Activated T-cell treated with anti-CD3 and anti-CD28 coated beads, Interleukin-2, amount 50 U/mL, for 4 hours (primary cell): Measurements from ENCODE around the gene ITPKB. TPM values are rescaled to one million over a fixed set of nuclear protein-coding genes. Genes with fewer than 3 reads are reported as not detected.

Source experiments
- ATAC-seq, 2 donors: fragments of 200-7000 bp; cut with Tn5 transposase; one replicate each; pipeline ENCODE4 v1.10.0; 2021
- DNase-seq: peaks from one replicate; pipeline ENCODE4 v3.0.0-alpha.2; 2020
- H3K27me3 Mint-ChIP-seq: one replicate; pipeline ENCODE4 v1.8.0; 2021; ENCODE audit warnings: low read depth, mixed read lengths
- H3K36me3 Mint-ChIP-seq: one replicate; pipeline ENCODE4 v1.8.0; 2022; ENCODE audit warnings: mixed read lengths; ENCODE audit not compliant: insufficient read depth
- H3K4me1 Mint-ChIP-seq: one replicate; pipeline ENCODE4 v1.8.0; 2021; ENCODE audit warnings: low read depth, mixed read lengths
- H3K4me3 Mint-ChIP-seq: one replicate; pipeline ENCODE4 v1.8.0; 2021; ENCODE audit warnings: mild to moderate bottlenecking, moderate library complexity, mixed read lengths
- H3K9me3 Mint-ChIP-seq: one replicate; pipeline ENCODE4 v1.8.0; 2021; ENCODE audit warnings: mixed read lengths
- total RNA-seq, 3 donors: library from RNA; stranded (reverse); gene quantifications; one replicate each; pipeline ENCODE4 v1.2.1, GENCODE V29; 2021

The ITPKB gene
- total RNA-seq, 3 donors from 2014 or later, result 26.2 to 28.3 (median 27.7) TPM

- Mint-ChIP-seq H3K36me3 (peaks cover 30% of the 10 kb centered on the region), H3K4me3 (peak overlapping the region; percentile 58), H3K27me3 (no peaks in the 10 kb centered on the region), H3K9me3 (peaks cover 5% of the 10 kb centered on the region), H3K4me1 (peaks cover 94% of the 10 kb centered on the region)
- DNase-seq (peak; percentile 34), ATAC-seq (peak; percentile 55)
Measured at GRCh38 chr1:226711976-226712741, 26.9 kb downstream of the ITPKB start.

- Mint-ChIP-seq H3K4me3 (peak overlapping the region; percentile 33), H3K9me3 (peaks cover 5% of the 10 kb centered on the region), H3K4me1 (peaks cover 90% of the 10 kb centered on the region), H3K27me3 (no peaks in the 10 kb centered on the region), H3K36me3 (peaks cover 35% of the 10 kb centered on the region)
- DNase-seq (no peak), ATAC-seq (no peak)
Measured at GRCh38 chr1:226710501-226710900, 28.6 kb downstream of the ITPKB start.

- peak overlapping the region; percentile 65 for H3K4me3 Mint-ChIP-seq
- peaks cover 5% of the 10 kb centered on the region for H3K9me3 Mint-ChIP-seq
Measured at GRCh38 chr1:226709953-226710352, 29.1 kb downstream of the ITPKB start.

GRCh38 chr1:226708967-226709396 lies 30.1 kb downstream of the ITPKB start:
- DNase-seq (no peak), ATAC-seq (peak; percentile 5)
- peaks cover 88% of the 10 kb centered on the region for H3K4me1 Mint-ChIP-seq
- H3K27me3 Mint-ChIP-seq, result no peaks in the 10 kb centered on the region
- no peak overlapping the region for H3K4me3 Mint-ChIP-seq
- peaks cover 28% of the 10 kb centered on the region for H3K36me3 Mint-ChIP-seq
- H3K9me3 Mint-ChIP-seq, result no peaks in the 10 kb centered on the region

More at GRCh38 chr1:226709953-226710352, 29.1 kb downstream of the ITPKB start:
- no peak for DNase-seq
- Mint-ChIP-seq H3K36me3 (peaks cover 34% of the 10 kb centered on the region), H3K27me3 (no peaks in the 10 kb centered on the region), H3K4me1 (peaks cover 88% of the 10 kb centered on the region)
- ATAC-seq, result no peak

GRCh38 chr1:226708342-226708780 lies 30.7 kb downstream of the ITPKB start:
- no peaks in the 10 kb centered on the region for H3K9me3 Mint-ChIP-seq
- peaks cover 26% of the 10 kb centered on the region for H3K36me3 Mint-ChIP-seq

DNA sequence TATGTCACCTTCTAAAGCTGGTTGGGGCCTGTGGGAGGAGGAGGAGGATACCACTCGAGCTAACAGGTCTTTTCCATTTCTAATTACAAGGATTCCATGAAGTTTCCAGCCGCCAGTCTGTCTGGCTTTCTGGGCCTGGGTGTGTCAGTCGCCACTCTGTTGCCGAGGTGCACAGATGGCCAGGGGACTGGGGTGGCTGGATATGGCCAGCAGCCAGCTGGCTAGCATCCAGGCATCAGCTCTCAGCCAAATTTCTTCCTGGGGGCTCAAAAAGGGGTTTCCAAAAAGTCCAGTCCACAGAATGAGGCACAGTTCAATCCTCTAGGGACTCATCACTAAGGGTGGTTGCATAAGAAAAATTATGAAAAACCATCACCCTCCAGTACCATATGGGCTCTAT lies 32.4 kb downstream of the ITPKB start:
- Mint-ChIP-seq H3K9me3 (no peaks in the 10 kb centered on the region), H3K36me3 (peaks cover 27% of the 10 kb centered on the region), H3K4me3 (no peak overlapping the region), H3K27me3 (no peaks in the 10 kb centered on the region), H3K4me1 (peaks cover 84% of the 10 kb centered on the region)
- ATAC-seq (no peak), DNase-seq (no peak)

More at GRCh38 chr1:226708342-226708780, 30.7 kb downstream of the ITPKB start:
- DNase-seq, result no peak
- H3K4me1 Mint-ChIP-seq, result peaks cover 87% of the 10 kb centered on the region
- no peaks in the 10 kb centered on the region for H3K27me3 Mint-ChIP-seq
- ATAC-seq, result peak; percentile 77 to 78
- H3K4me3 Mint-ChIP-seq, result peak overlapping the region; percentile 59

DNA sequence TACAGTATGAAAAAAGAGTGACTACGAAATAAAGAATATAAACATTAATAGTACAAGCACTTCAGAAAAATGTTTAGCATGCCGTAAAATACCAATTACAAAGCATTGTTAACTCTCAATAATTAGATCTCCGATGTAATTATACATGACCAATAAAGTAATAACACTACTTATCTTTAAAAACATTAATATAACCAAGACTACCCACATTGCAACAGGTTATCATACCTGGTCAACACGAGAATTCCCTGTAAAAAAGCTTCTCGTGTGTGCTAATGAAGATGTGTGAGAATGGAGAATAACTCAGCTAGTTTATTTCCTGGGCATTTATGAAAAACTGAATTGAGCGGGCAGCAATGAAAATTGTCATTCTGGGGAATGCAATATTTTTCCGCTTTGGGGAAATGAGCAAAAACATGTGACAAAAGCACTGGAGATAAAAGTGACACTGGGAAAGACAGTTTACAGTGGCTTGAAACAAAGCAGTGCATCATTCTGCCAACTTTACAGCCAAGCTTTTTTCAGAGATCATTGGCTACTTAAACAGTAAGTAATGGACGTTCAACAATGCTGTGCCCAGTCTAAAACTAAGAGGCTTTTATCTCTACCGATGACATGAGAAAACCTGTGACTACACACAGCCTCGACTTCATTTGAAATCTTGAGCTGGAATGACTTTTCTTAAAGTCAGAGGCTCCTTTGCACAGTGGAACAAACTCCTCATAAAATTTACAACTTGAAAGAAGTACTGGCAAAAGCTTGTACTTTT lies 34.7 kb downstream of the ITPKB start:
- ATAC-seq, result no peak

DNA sequence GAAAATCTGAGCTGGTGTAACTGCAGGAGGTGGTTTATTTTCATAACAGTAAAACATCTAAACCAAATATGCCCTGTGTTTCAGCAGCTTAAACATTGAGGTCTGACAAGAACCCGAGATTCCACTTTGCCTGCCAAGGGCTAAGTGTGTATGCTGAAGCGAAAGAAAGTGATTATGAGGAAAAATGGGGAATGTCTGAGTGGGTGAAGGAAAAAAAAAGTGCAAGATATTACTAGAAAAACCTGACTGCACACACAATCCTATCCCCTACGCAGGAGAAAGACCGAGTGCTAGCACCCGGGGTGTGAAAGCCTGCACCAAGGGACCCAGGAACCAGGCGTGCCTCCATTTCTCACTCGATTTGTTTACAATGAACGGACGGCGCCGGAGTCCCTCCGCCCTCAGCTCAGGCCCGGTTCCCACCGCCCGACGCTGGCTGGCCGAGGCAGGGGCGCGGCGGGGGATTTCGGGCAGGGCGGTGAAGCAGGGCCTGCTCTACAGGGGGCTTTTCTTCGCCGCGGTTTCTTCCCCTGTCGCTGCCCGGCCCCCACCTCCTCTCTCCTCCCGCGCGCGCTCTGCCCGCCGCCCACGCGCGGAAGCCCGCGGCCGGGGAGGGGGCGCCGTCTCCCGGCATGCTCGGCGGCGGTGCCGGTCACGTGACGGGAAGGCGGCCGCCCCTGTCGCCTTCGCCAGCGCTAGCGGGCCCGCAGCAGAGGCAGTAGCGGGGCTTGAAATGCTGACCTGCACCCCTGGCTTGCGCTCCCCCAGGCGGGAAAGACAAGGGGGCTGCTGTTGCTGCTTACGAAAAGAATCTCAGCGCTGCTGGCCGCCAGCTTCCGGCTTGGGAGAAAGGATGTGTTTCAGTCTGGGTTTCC lies 35.9 kb downstream of the ITPKB start:
- no peaks in the 10 kb centered on the region for H3K27me3 Mint-ChIP-seq
- H3K36me3 Mint-ChIP-seq, result peaks cover 25% of the 10 kb centered on the region
- H3K4me3 Mint-ChIP-seq, result peak overlapping the region; percentile 81
- ATAC-seq, result peak; percentile 81
- H3K4me1 Mint-ChIP-seq, result peaks cover 81% of the 10 kb centered on the region
- DNase-seq, result peak; percentile 77
- H3K9me3 Mint-ChIP-seq, result no peaks in the 10 kb centered on the region

More for the DNA sequence above, 34.7 kb downstream of the ITPKB start:
- Mint-ChIP-seq H3K9me3 (no peaks in the 10 kb centered on the region), H3K27me3 (no peaks in the 10 kb centered on the region), H3K4me1 (peaks cover 81% of the 10 kb centered on the region), H3K4me3 (peak overlapping the region; percentile 77), H3K36me3 (peaks cover 28% of the 10 kb centered on the region)
- DNase-seq, result no peak

GRCh38 chr1:226702318-226702956 lies 36.6 kb downstream of the ITPKB start:
- DNase-seq, result no peak

DNA sequence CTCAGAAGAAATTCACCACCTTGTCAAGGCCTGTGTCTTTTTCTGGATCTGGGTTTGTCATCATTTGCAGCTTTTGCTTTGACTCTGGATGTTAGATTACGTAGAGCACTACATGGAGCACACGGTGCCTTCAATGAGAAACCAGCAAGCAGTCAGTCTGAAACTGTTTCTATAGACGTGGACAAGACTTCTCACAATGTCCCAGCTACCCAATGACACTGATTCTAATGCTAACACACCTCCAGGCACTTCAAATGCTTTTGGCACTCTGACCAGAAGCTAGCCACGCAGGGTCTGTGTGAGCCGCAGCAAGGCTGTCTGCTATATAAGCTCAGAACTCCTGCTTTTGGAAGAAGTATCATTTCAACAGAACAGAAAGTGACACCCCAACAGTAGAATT lies 38.2 kb downstream of the ITPKB start:
- Mint-ChIP-seq H3K4me3 (no peak overlapping the region), H3K36me3 (peaks cover 20% of the 10 kb centered on the region)

More at GRCh38 chr1:226702318-226702956, 36.6 kb downstream of the ITPKB start:
- ATAC-seq, result no peak
- Mint-ChIP-seq H3K4me3 (peak overlapping the region; percentile 81), H3K9me3 (no peaks in the 10 kb centered on the region), H3K36me3 (peaks cover 20% of the 10 kb centered on the region), H3K27me3 (no peaks in the 10 kb centered on the region), H3K4me1 (peaks cover 81% of the 10 kb centered on the region)

GRCh38 chr1:226699166-226699565 lies 39.9 kb downstream of the ITPKB start:
- H3K36me3 Mint-ChIP-seq, result peaks cover 16% of the 10 kb centered on the region
- H3K4me1 Mint-ChIP-seq, result peaks cover 87% of the 10 kb centered on the region
- no peak for ATAC-seq
- no peak overlapping the region for H3K4me3 Mint-ChIP-seq
- DNase-seq, result no peak
- H3K9me3 Mint-ChIP-seq, result no peaks in the 10 kb centered on the region
- no peaks in the 10 kb centered on the region for H3K27me3 Mint-ChIP-seq

More for the DNA sequence above, 38.2 kb downstream of the ITPKB start:
- Mint-ChIP-seq H3K4me1 (peaks cover 89% of the 10 kb centered on the region), H3K9me3 (no peaks in the 10 kb centered on the region), H3K27me3 (no peaks in the 10 kb centered on the region)
- DNase-seq, result no peak
- ATAC-seq, result no peak

- H3K4me1 Mint-ChIP-seq, result peaks cover 87% of the 10 kb centered on the region
- no peak overlapping the region for H3K4me3 Mint-ChIP-seq
- ATAC-seq, result no peak
Measured at GRCh38 chr1:226698659-226699058, 40.4 kb downstream of the ITPKB start.

DNA sequence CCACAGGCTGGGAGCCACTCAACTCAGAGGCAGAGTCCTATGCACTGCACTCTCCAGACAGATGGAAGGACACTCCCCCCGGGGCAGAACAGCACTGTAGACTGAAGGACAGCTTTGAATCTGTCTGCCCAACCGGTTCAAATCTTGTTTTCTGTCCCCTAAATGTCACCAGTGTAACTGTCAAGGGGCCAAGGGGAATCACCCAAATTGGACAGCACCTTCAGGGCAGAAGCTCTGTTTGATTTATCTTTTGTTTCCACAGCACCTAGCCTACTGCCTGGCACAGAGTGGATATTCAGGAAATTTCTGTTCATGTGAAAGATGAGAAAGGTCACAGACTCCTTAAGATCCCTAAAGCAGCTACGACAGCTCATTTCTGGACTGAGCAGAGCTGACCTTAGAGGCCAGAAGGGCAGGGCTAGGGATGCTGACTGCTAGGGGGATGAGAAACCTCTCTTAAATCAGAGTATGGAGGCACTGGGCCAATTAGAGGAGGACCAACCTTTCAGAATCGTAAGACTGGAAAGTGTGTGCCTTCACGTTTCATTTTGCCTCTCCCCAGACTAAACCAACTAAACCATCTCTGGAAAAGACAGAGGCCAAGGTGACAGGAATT lies 41.0 kb downstream of the ITPKB start:
- Mint-ChIP-seq H3K9me3 (no peaks in the 10 kb centered on the region), H3K4me3 (no peak overlapping the region), H3K36me3 (peaks cover 21% of the 10 kb centered on the region), H3K27me3 (no peaks in the 10 kb centered on the region), H3K4me1 (peaks cover 91% of the 10 kb centered on the region)
- no peak for ATAC-seq
- DNase-seq, result no peak

More at GRCh38 chr1:226698659-226699058, 40.4 kb downstream of the ITPKB start:
- Mint-ChIP-seq H3K27me3 (no peaks in the 10 kb centered on the region), H3K9me3 (no peaks in the 10 kb centered on the region), H3K36me3 (peaks cover 19% of the 10 kb centered on the region)
- DNase-seq, result no peak
